DOHH2 (cell line): ENCODE results near the gene ABTB2.

Experiments used
- H3F3A ChIP-seq: fragments of 200-600 bp; sonication (generic), shearing (Covaris generic); 2 replicates; pipeline ENCODE4 v1.6.0; 2016; ENCODE audit warnings: antibody characterized with exemption, mild to moderate bottlenecking; ENCODE audit not compliant: control insufficient read depth, insufficient read depth
- H3K27ac ChIP-seq: fragments of 200-600 bp; sonication (generic); 2 replicates; pipeline ENCODE4 v1.5.1; 2014; ENCODE audit warnings: low read depth, mild to moderate bottlenecking, low read length, moderate library complexity
- H3K27me3 ChIP-seq: fragments of 200-600 bp; sonication (generic); 2 replicates; pipeline ENCODE4 v1.6.1; 2014; ENCODE audit warnings: mild to moderate bottlenecking, low read length, mixed read lengths; ENCODE audit not compliant: control insufficient read depth
- H3K36me3 ChIP-seq: fragments of 200-600 bp; sonication (generic); 2 replicates; pipeline ENCODE4 v1.6.1; 2014; ENCODE audit warnings: mild to moderate bottlenecking, low read length, moderate library complexity, mixed read lengths; ENCODE audit not compliant: control insufficient read depth
- H3K4me1 ChIP-seq: fragments of 200-600 bp; sonication (generic); 2 replicates; pipeline ENCODE4 v1.6.1; 2014; ENCODE audit warnings: mild to moderate bottlenecking, low read length, mixed read lengths; ENCODE audit not compliant: control insufficient read depth
- H3K4me2 ChIP-seq: fragments of 200-600 bp; sonication (generic); 2 replicates; pipeline ENCODE4 v1.6.0; 2014; ENCODE audit warnings: mild to moderate bottlenecking, low read length, moderate library complexity
- H3K4me3 ChIP-seq: fragments of 200-600 bp; sonication (generic); 2 replicates; pipeline ENCODE4 v1.5.1; 2014; ENCODE audit warnings: mild to moderate bottlenecking, low read length, mixed read lengths
- H3K79me2 ChIP-seq: fragments of 200-600 bp; sonication (generic); 2 replicates; pipeline ENCODE4 v1.6.1; 2014; ENCODE audit warnings: mild to moderate bottlenecking, low read length, mixed read lengths; ENCODE audit not compliant: control insufficient read depth
- H3K9me2 ChIP-seq: fragments of 200-600 bp; sonication (generic); replicated peaks from 2 replicates; pipeline ENCODE4 v1.6.1; 2014; ENCODE audit warnings: mild to moderate bottlenecking, low read length, mixed read lengths; ENCODE audit not compliant: control insufficient read depth
- H3K9me3 ChIP-seq: fragments of 200-600 bp; sonication (generic); 2 replicates; pipeline ENCODE4 v1.6.1; 2014; ENCODE audit warnings: antibody characterized with exemption, low read length, mixed read lengths; ENCODE audit not compliant: control insufficient read depth, insufficient read depth
- H4K20me1 ChIP-seq: fragments of 200-600 bp; sonication (generic); 2 replicates; pipeline ENCODE4 v1.6.0; 2014; ENCODE audit warnings: low read depth, mild to moderate bottlenecking, antibody characterized with exemption, low read length, moderate library complexity; ENCODE audit not compliant: control insufficient read depth, insufficient read depth
- CTCF ChIP-seq: fragments of 200-600 bp; sonication (generic); IDR thresholded peaks from one replicate; pipeline ENCODE4 v1.5.1; 2014; ENCODE audit warnings: antibody characterized with exemption, mild to moderate bottlenecking, low read depth, low read length; ENCODE audit not compliant: poor library complexity, severe bottlenecking
- EZH2phosphoT487 ChIP-seq: fragments of 200-600 bp; sonication (generic); IDR thresholded peaks from 2 replicates; pipeline ENCODE4 v1.6.1; 2017; ENCODE audit warnings: borderline replicate concordance, mild to moderate bottlenecking, antibody characterized with exemption, low read length, moderate library complexity, mixed read lengths

The ABTB2 gene

GRCh38 chr11:34349882-34350281 lies 7.9 kb downstream of the ABTB2 start:
- no peak overlapping the region for H3K4me2 ChIP-seq
- no peaks in the 10 kb centered on the region for H3K79me2 ChIP-seq
- no peaks in the 10 kb centered on the region for H3K9me2 ChIP-seq
- TF ChIP-seq CTCF (no peak), EZH2phosphoT487 (no peak)
- no peaks in the 10 kb centered on the region for H3K36me3 ChIP-seq
- H4K20me1 ChIP-seq: no peaks in the 10 kb centered on the region
- no peak overlapping the region for H3K4me3 ChIP-seq
- H3K27ac ChIP-seq: no peak overlapping the region
- no peaks in the 10 kb centered on the region for H3K9me3 ChIP-seq
- H3K27me3 ChIP-seq: peaks cover 59% of the 10 kb centered on the region
- no peaks in the 10 kb centered on the region for H3F3A ChIP-seq
- H3K4me1 ChIP-seq: no peaks in the 10 kb centered on the region; the same call in 1 of the 2 replicates

GRCh38 chr11:34348919-34349318 lies 8.9 kb downstream of the ABTB2 start:
- Histone ChIP-seq H3F3A (no peaks in the 10 kb centered on the region), H3K79me2 (no peaks in the 10 kb centered on the region), H3K27ac (no peak overlapping the region), H3K4me2 (no peak overlapping the region), H3K36me3 (no peaks in the 10 kb centered on the region), H3K4me1 (no peaks in the 10 kb centered on the region; the same call in 1 of the 2 replicates), H3K4me3 (no peak overlapping the region), H3K9me3 (no peaks in the 10 kb centered on the region), H3K9me2 (no peaks in the 10 kb centered on the region), H3K27me3 (peaks cover 56% of the 10 kb centered on the region), H4K20me1 (no peaks in the 10 kb centered on the region)
- TF ChIP-seq EZH2phosphoT487: no peak
- no peak for TF ChIP-seq CTCF

- no peaks in the 10 kb centered on the region for H3K9me2 ChIP-seq
- no peaks in the 10 kb centered on the region for H3F3A ChIP-seq
- peaks cover 51% of the 10 kb centered on the region for H3K27me3 ChIP-seq
- no peaks in the 10 kb centered on the region for H4K20me1 ChIP-seq
- H3K4me2 ChIP-seq: no peak overlapping the region
- no peaks in the 10 kb centered on the region for H3K79me2 ChIP-seq
- TF ChIP-seq CTCF (no peak), EZH2phosphoT487 (no peak)
- H3K4me1 ChIP-seq: no peaks in the 10 kb centered on the region; the same call in 1 of the 2 replicates
- no peaks in the 10 kb centered on the region for H3K36me3 ChIP-seq
- H3K27ac ChIP-seq: no peak overlapping the region
- H3K9me3 ChIP-seq: no peaks in the 10 kb centered on the region
- H3K4me3 ChIP-seq: no peak overlapping the region
Observed at GRCh38 chr11:34348096-34348495, 9.7 kb downstream of the ABTB2 start.
